Stimulated activated effector memory CD8-positive, alpha-beta T cell treated with anti-CD3 and anti-CD28 coated beads, Interleukin-12 subunit alpha, Interleukin-12 subunit beta, amount 100 ng/mL, for 72 hours (primary cell): ENCODE data around the gene TRPC4.

Experiments used
- ATAC-seq: fragments of 150-1000 bp; cut with Tn5 transposase; 2 replicates; pipeline ENCODE4 v1.10.0; 2021
- DNase-seq, 2 donors: peaks; one replicate each; pipeline ENCODE4 v3.0.0; 2021 to 2022; ENCODE audit warnings: low spot score in 2 of 2
- H3K27ac Mint-ChIP-seq: one replicate; pipeline ENCODE4 v1.8.0; 2022; ENCODE audit warnings: mild to moderate bottlenecking, mixed read lengths
- H3K36me3 Mint-ChIP-seq: one replicate; pipeline ENCODE4 v1.8.0; 2022; ENCODE audit warnings: mild to moderate bottlenecking, mixed read lengths
- H3K4me1 Mint-ChIP-seq: one replicate; pipeline ENCODE4 v1.8.0; 2022; ENCODE audit warnings: mixed read lengths
- H3K4me3 Mint-ChIP-seq: one replicate; pipeline ENCODE4 v1.8.0; 2022; ENCODE audit warnings: mild to moderate bottlenecking, mixed read lengths
- H3K9me3 Mint-ChIP-seq: one replicate; pipeline ENCODE4 v1.8.0; 2022; ENCODE audit warnings: mixed read lengths

The TRPC4 gene

DNA sequence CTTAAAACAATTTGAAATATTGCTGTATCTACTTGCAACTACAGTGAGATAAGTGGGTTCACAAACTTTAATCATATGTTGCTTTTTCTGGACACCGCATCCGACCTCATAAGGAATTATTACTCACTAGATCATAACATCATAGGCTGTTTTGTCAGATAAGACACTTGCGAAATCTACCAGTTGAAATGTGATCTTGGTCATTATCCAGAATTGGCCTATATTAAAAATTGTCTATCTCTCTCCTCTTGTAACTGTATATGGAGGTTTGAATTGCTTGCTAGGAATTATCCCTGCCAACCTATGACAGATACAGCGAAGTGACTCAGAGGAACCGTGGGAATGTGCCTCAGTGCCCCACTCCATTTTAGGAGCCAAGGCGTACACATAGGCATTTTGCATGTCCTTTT, 154.0 kb downstream of the TRPC4 start:
- Mint-ChIP-seq H3K27ac (no peak overlapping the region), H3K4me3 (no peak overlapping the region), H3K4me1 (no peaks in the 10 kb centered on the region), H3K9me3 (peaks cover 19% of the 10 kb centered on the region), H3K36me3 (no peaks in the 10 kb centered on the region)
- no peak for DNase-seq
- ATAC-seq: no peak

DNA sequence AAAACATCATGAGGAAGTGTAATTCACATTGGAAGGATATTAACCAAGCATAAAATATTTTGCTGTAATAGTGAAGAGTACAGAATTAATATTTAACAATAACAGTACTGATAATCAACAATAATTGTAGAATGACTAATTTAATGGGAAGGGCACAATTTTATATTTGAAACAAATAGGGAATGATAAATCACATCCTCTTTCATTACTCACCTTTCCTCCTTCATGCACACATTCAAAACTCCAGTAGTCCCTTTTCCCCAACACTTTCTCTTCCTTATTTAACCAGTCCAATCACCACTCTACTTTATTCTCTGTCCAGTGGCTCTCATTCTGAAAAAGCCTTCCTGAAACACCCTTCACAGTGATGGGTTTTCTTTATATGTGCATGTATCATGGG, 160.3 kb downstream of the TRPC4 start:
- Mint-ChIP-seq H3K4me3 (no peak overlapping the region), H3K27ac (no peak overlapping the region), H3K9me3 (peaks cover 12% of the 10 kb centered on the region), H3K4me1 (no peaks in the 10 kb centered on the region), H3K36me3 (no peaks in the 10 kb centered on the region)
- no peak for DNase-seq
- no peak for ATAC-seq

DNA sequence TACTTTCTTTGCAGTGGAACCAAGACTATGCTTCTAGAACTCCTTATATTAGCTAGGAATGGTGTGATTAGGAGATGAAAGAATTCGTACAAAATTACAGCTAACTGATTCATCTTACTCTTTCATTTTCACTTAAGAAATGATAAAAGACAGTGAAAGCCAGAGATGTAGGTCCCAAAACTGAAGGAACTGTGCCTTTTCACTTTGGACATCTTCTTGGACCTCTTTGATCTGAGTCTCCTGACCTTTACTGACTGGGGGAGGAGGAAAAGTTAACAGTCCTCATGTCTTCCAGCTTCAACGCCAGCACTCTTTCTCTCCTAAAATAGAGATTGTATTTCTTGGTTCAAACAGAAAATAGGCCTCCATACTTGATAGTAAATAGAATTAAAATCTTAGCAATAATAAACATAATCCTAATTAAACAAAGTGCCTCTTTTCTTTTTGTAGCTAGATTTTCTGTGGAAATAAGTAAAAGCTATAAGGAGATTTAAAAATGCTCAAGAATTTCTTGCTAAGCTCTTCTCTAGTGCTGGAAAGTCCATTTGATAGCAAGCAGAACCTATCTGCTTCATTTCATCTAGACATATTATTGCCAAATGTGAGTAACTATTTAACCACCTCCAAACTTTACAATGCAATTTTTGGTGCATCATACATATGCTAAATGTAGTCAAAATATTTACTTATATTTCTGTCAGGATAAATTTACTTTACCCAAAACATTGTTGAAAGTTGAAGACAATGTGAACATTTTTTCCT, 161.7 kb downstream of the TRPC4 start:
- DNase-seq: no peak
- Mint-ChIP-seq H3K4me3 (no peak overlapping the region), H3K4me1 (no peaks in the 10 kb centered on the region), H3K9me3 (peaks cover 8% of the 10 kb centered on the region), H3K36me3 (no peaks in the 10 kb centered on the region), H3K27ac (no peak overlapping the region)
- no peak for ATAC-seq

DNA sequence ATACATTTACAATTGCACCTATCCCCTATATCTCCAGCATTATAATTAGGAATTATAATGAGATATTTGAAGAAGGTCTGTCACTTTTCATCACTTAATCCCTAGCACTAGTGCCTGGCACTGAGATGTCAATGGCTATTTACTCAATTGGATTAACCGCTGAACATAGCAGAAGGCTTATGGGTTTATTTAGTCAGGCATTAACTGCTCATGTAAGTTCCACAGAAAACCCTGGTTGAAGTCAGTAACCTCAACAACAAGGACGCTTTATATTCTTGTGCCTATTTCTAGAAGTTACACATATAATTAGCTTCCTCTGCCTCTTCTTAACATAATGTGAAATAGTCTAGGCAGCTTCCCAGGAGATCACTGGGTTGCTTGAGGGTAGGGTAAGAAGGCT, 163.5 kb downstream of the TRPC4 start:
- DNase-seq: no peak
- H3K4me3 Mint-ChIP-seq: no peak overlapping the region

DNA sequence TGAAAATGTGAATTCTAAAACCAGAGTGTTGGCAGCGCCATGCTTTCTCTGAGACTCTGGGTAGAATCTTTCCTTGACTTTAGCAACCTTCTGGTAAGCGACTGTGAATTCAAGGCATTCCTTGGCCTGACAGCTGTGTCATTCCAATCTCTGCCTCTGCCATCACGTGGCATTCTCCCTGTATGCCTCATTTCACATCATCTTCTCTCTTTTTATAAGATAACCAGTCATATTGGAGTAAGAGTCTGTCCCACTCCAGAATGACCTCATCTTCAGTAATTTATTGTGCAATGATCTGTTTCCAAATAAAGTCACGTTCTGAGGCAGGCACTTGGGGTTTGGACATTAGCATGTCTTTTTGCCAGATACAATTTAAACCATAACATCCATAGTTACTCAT, 167.6 kb downstream of the TRPC4 start:
- no peaks in the 10 kb centered on the region for H3K36me3 Mint-ChIP-seq
- no peak overlapping the region for H3K27ac Mint-ChIP-seq
- peaks cover 16% of the 10 kb centered on the region for H3K9me3 Mint-ChIP-seq
- DNase-seq: no peak
- H3K4me1 Mint-ChIP-seq: no peaks in the 10 kb centered on the region
- no peak for ATAC-seq
- no peak overlapping the region for H3K4me3 Mint-ChIP-seq

More for the DNA sequence above, 163.5 kb downstream of the TRPC4 start:
- no peaks in the 10 kb centered on the region for H3K4me1 Mint-ChIP-seq
- ATAC-seq: no peak
- no peak overlapping the region for H3K27ac Mint-ChIP-seq
- no peaks in the 10 kb centered on the region for H3K36me3 Mint-ChIP-seq
- H3K9me3 Mint-ChIP-seq: peaks cover 12% of the 10 kb centered on the region

DNA sequence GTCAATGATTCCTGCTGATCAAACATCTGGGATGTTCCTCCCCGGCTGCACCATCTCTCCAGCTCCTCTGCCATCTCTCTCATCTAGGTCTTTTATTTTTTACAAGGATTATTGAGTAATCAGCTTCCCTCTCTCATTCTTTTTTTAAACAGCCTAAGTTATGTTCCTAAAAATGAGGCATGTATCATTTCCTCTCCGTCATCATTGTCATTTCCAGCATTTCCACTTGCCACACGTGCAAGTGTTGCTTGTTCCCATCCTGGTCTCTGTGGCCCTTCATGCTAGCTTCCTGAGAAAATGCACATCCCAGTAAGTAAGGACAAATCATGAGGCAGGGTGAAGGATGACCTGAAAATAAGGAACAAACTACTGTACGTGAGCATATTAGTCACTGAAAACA, 168.3 kb downstream of the TRPC4 start:
- ATAC-seq: no peak
- no peak for DNase-seq
- Mint-ChIP-seq H3K36me3 (no peaks in the 10 kb centered on the region), H3K4me1 (no peaks in the 10 kb centered on the region), H3K27ac (no peak overlapping the region), H3K9me3 (peaks cover 19% of the 10 kb centered on the region), H3K4me3 (no peak overlapping the region)

DNA sequence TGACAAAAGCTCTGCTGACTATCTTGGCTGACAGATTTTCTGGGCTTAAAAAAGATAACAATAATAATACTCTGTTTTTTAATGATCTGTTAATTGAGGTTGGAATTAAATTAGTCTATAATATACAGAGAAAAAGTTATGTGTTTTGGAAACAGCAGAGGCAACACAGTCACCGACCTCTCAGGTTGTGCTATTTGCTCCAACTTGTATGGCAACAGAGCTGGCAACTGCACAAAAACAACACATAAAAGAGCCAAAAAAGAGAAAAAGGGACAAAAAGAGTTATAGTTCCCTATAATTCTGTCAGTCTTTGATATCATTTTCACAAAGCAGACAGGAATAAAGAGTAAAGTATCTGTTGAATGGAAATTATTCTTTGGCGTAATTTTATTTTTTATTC, 168.7 kb downstream of the TRPC4 start:
- DNase-seq: no peak
- H3K4me1 Mint-ChIP-seq: no peaks in the 10 kb centered on the region
- no peak overlapping the region for H3K27ac Mint-ChIP-seq
- no peaks in the 10 kb centered on the region for H3K36me3 Mint-ChIP-seq
- no peak overlapping the region for H3K4me3 Mint-ChIP-seq
- H3K9me3 Mint-ChIP-seq: peaks cover 20% of the 10 kb centered on the region
- ATAC-seq: no peak

DNA sequence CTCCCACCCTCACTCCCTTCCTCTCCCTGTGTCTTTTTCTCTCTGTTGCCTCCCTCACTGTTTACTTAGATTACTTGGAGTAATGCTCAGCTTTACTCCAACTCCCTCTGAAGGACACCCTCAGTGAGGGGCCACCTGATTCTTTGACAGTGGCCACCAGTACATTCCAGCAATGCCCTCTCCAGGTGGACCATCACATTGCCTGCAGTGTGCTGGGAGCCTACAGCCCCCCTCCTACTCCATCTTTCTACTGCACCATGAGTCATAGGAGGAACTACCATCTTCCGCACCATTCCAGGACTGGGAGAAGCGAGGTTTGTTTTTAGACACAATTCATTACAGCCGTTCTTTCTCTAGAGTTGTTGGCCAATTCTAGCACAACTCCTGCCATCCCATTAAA, 174.4 kb downstream of the TRPC4 start:
- Mint-ChIP-seq H3K4me1 (no peaks in the 10 kb centered on the region), H3K27ac (no peak overlapping the region), H3K36me3 (no peaks in the 10 kb centered on the region), H3K4me3 (no peak overlapping the region), H3K9me3 (peaks cover 21% of the 10 kb centered on the region)
- DNase-seq: no peak
- no peak for ATAC-seq

DNA sequence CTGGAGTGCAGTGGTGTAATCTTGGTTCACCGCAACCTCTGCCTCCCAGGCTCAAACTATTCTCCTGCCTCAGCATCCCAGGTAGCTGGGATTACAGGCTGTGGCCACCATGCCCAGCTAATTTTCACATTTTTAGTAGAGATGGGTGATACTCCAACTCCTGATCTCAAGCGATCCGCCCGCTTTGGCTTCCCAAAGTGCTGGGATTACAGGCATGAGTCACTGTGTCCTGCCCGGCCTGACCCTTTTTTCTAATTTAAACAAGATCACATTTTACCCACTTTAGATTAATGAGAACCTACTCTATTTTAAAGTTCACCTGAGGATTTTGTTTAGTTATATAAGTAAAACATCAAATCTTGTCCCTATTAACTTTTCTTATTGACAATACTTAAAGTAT, 179.2 kb downstream of the TRPC4 start:
- no peak overlapping the region for H3K27ac Mint-ChIP-seq
- H3K4me1 Mint-ChIP-seq: no peaks in the 10 kb centered on the region
- H3K4me3 Mint-ChIP-seq: no peak overlapping the region
- no peak for DNase-seq
- H3K9me3 Mint-ChIP-seq: peaks cover 17% of the 10 kb centered on the region
- no peaks in the 10 kb centered on the region for H3K36me3 Mint-ChIP-seq
- no peak for ATAC-seq

DNA sequence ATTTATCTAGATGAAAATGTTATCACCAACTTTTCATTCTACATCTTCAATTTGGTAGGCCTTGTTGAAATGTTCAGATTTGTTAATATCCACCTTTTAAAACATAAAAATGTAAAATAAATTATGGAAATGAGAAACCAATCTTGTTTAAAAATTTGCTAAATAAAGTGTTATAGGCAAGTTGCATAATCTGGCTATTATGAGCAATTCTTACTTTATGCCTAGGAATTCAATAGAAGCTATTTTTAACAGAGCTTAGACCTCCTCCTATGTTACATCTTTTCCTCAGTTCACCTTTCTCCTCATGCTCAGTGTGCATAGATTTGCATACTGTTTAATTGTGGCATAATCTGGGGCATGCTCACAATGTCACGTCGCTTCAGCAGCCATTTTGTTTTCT, 183.1 kb downstream of the TRPC4 start:
- Mint-ChIP-seq H3K4me3 (no peak overlapping the region), H3K36me3 (no peaks in the 10 kb centered on the region), H3K4me1 (no peaks in the 10 kb centered on the region), H3K27ac (no peak overlapping the region), H3K9me3 (peaks cover 14% of the 10 kb centered on the region)
- no peak for DNase-seq
- no peak for ATAC-seq

DNA sequence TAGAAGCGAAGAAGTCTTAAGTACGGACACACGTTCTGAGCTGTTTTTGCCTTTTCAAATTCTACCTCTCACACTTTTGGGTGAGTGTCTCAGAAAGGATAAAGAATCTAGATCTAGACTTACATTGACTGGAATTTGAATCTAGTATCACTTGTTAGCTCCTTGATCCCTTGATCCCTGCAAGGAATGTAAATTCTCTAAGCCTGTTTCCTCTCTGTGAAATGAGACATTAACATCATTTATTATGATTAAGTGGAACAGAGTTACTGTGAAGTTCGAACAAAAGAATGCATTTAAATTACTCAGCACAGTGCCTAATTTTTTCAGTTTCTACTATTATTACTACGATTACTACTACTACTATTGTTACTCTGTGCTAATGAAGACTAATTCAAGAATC, 184.4 kb downstream of the TRPC4 start:
- DNase-seq (no peak), ATAC-seq (no peak)
- peaks cover 12% of the 10 kb centered on the region for H3K9me3 Mint-ChIP-seq
- H3K36me3 Mint-ChIP-seq: no peaks in the 10 kb centered on the region
- H3K27ac Mint-ChIP-seq: no peak overlapping the region
- no peaks in the 10 kb centered on the region for H3K4me1 Mint-ChIP-seq
- no peak overlapping the region for H3K4me3 Mint-ChIP-seq

DNA sequence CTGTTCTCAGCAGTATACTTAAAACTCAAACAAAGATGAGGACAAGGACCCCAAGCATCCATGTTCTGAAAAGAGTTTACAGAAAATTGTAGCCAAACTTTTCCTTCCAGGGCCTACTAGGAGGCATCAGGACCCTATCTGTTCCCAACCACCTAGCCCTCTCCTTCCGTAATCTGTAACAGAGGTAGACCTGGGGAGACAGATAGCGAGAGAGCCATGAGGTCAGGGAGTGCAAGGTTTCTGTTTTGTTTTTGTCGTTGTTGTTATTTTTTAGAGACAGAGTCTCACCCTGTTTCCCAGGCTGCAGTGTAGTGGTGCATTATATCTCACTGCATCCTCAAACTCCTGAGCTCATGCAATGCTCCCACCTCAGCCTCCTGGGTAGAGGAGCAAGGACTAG, 187.1 kb downstream of the TRPC4 start:
- no peak for DNase-seq
- Mint-ChIP-seq H3K4me3 (no peak overlapping the region), H3K4me1 (no peaks in the 10 kb centered on the region), H3K9me3 (peaks cover 11% of the 10 kb centered on the region), H3K27ac (no peak overlapping the region), H3K36me3 (no peaks in the 10 kb centered on the region)
- ATAC-seq: no peak

DNA sequence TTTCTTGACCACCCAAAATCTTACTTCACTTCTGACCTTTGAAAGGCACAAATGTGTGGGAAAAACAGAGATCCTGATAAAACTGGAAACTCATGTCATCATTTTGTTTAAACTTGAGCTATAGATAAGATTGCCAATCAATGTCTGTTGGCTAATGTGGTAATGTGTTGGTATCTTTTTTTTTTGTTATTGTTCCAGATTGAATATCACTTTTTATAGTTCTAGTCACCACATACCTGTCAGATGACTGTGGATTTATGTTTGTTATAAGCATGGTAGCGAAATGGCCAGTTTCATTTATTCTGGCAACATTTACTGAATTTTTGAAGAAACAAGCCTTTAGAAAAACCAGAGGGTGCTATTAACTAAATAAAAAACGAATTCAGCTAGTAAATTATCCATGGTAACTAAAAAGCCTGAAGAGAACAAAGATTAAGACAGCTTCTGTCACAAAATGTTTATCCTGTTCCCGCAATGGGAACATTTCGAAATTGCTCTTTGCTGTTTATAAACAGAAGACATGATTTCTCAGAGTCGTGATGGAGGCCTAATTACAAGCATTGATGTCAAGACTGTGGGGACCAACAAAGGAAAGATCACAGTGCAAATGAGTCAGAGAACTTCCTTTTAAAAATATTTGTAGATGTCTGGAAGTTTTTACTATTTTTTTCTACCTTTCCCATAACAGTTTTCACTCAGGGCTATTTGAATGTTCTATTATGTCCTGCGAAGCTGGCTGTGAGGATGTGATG, 188.1 kb downstream of the TRPC4 start:
- Mint-ChIP-seq H3K36me3 (no peaks in the 10 kb centered on the region), H3K4me1 (no peaks in the 10 kb centered on the region), H3K27ac (no peak overlapping the region), H3K9me3 (peaks cover 11% of the 10 kb centered on the region), H3K4me3 (no peak overlapping the region)
- no peak for DNase-seq
- ATAC-seq: no peak

DNA sequence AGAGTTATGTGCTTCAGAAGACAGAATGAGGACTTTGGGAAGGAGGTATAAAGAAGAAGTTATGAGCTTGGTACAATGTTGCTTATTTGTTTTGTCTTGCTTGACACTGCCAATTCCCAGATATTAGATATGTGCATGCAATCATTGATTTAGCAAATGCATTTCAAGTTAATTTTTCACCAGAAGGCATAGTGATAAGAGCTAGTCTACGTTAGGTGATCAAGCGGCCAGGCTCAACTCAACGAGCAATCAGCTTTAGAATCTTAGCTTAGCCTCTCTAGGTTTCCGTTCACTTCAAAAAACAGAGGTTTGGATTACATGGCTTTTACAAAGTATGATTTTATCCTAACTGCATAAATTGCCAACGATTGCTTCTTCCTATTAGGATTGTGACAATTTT, 189.4 kb downstream of the TRPC4 start:
- no peak for ATAC-seq
- no peak overlapping the region for H3K4me3 Mint-ChIP-seq
- peaks cover 6% of the 10 kb centered on the region for H3K9me3 Mint-ChIP-seq
- H3K27ac Mint-ChIP-seq: no peak overlapping the region
- no peaks in the 10 kb centered on the region for H3K4me1 Mint-ChIP-seq
- H3K36me3 Mint-ChIP-seq: no peaks in the 10 kb centered on the region
- DNase-seq: no peak

DNA sequence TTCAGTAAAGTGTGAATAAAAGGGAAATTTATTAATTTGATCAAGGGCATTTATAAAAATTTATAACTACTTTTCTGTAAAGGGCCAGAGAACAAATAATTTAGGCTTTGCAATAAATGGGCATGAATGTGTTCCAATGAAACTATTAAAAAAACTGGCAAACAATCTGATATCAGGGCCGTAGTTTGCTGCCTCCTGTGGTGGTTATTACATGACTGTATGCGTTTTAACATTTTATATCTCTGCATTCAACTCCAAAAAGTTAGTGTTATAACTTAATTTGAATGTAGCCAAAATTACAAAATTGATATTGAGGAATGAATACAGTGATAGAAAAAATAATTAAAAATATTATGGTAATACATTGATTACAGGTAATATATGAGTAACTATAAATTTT, 190.5 kb downstream of the TRPC4 start:
- Mint-ChIP-seq H3K27ac (no peak overlapping the region), H3K4me1 (no peaks in the 10 kb centered on the region), H3K36me3 (no peaks in the 10 kb centered on the region), H3K4me3 (no peak overlapping the region), H3K9me3 (peaks cover 2% of the 10 kb centered on the region)
- ATAC-seq (no peak), DNase-seq (no peak)

DNA sequence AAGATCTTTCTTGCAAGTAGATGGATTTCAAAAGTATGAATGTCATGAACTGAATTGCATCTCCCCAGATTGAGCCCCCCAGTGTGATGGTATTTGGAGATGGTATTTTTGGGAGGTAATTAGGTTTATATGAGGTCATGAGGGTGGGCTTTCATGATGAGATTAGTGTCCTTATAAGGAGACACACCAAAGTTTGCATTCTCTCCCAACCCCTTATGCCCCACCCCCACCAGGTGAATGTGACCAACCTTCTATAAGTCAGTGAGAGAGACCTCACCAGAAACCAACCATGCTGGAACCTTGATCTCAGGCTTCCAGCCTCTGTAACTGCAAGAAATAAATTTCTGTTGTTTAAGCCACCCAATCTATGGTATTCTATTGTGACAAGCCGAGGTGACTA, 199.7 kb downstream of the TRPC4 start:
- no peaks in the 10 kb centered on the region for H3K36me3 Mint-ChIP-seq
- H3K4me1 Mint-ChIP-seq: no peaks in the 10 kb centered on the region
- ATAC-seq: no peak
- peaks cover 18% of the 10 kb centered on the region for H3K9me3 Mint-ChIP-seq
- no peak overlapping the region for H3K27ac Mint-ChIP-seq
- H3K4me3 Mint-ChIP-seq: no peak overlapping the region
- DNase-seq: no peak
